NCI-H146 (cell line): Measurements from ENCODE around the gene DPP6.

Source experiments
- DNase-seq: peaks from one replicate; lab custom pipeline; 2025; lab: John Stamatoyannopoulos, UW

Gene DPP6

GRCh38 chr7:154769001-154769400 lies 716.8 kb downstream of the DPP6 start:
- DNase-seq = no peak

- DNase-seq = no peak
These were observed 717.3 kb downstream of the DPP6 start for GRCh38 chr7:154769527-154769926.

- DNase-seq = no peak
These were observed 718.2 kb downstream of the DPP6 start for GRCh38 chr7:154770361-154770760.

GRCh38 chr7:154770962-154771361 lies 718.8 kb downstream of the DPP6 start:
- no peak for DNase-seq

- DNase-seq = no peak
These were observed 722.2 kb downstream of the DPP6 start for GRCh38 chr7:154774303-154774969.

- DNase-seq = no peak
These were observed 723.5 kb downstream of the DPP6 start for GRCh38 chr7:154775681-154776080.

- no peak for DNase-seq
These were observed 724.2 kb downstream of the DPP6 start for GRCh38 chr7:154776350-154776749.

GRCh38 chr7:154777023-154777422 lies 724.8 kb downstream of the DPP6 start:
- DNase-seq = no peak

- no peak for DNase-seq
These were observed 725.3 kb downstream of the DPP6 start for GRCh38 chr7:154777489-154777888.

- DNase-seq = no peak
These were observed 725.7 kb downstream of the DPP6 start for GRCh38 chr7:154777908-154778307.

GRCh38 chr7:154781369-154782303 lies 729.4 kb downstream of the DPP6 start:
- DNase-seq = no peak

GRCh38 chr7:154783281-154783909 lies 731.2 kb downstream of the DPP6 start:
- no peak for DNase-seq

GRCh38 chr7:154785898-154786297 lies 733.7 kb downstream of the DPP6 start:
- DNase-seq = no peak

GRCh38 chr7:154789404-154789803 lies 737.2 kb downstream of the DPP6 start:
- peak; percentile 26 for DNase-seq

GRCh38 chr7:154791611-154792010 lies 739.4 kb downstream of the DPP6 start:
- DNase-seq = no peak

- no peak for DNase-seq
These were observed 740.3 kb downstream of the DPP6 start for GRCh38 chr7:154792436-154793055.

GRCh38 chr7:154794147-154794780 lies 742.1 kb downstream of the DPP6 start:
- peak; percentile 65 for DNase-seq

- DNase-seq = peak; percentile 10
These were observed 742.8 kb downstream of the DPP6 start for GRCh38 chr7:154795014-154795413.

- peak; percentile 36 for DNase-seq
These were observed 743.2 kb downstream of the DPP6 start for GRCh38 chr7:154795437-154795836.

GRCh38 chr7:154804449-154804848 lies 752.3 kb downstream of the DPP6 start:
- no peak for DNase-seq

GRCh38 chr7:154812027-154812426 lies 759.8 kb downstream of the DPP6 start:
- no peak for DNase-seq
